Cerebellar nuclear complex (tissue), 1 donor: ENCODE data around the gene KCNH1.

Experiments used
- DNase-seq, 2 experiments: peaks; one replicate each; lab custom pipeline; 2025; lab: John Stamatoyannopoulos, UW

The KCNH1 gene

GRCh38 chr1:210648588-210649269, 485.2 kb downstream of the KCNH1 start:
- no peak for DNase-seq

GRCh38 chr1:210647406-210648333, 486.3 kb downstream of the KCNH1 start:
- no peak for DNase-seq

- DNase-seq = no peak
These were observed 487.7 kb downstream of the KCNH1 start for GRCh38 chr1:210646258-210646616.

GRCh38 chr1:210645582-210646257, 488.2 kb downstream of the KCNH1 start:
- DNase-seq = no peak

GRCh38 chr1:210641582-210641981, 492.4 kb downstream of the KCNH1 start:
- DNase-seq = no peak

GRCh38 chr1:210635108-210635507, 498.8 kb downstream of the KCNH1 start:
- no peak for DNase-seq

- DNase-seq = no peak
These were observed 500.3 kb downstream of the KCNH1 start for GRCh38 chr1:210633636-210634035.

GRCh38 chr1:210633140-210633539, 500.8 kb downstream of the KCNH1 start:
- DNase-seq = no peak

GRCh38 chr1:210631399-210631798, 502.5 kb downstream of the KCNH1 start:
- DNase-seq = no peak

- no peak for DNase-seq
These were observed 504.7 kb downstream of the KCNH1 start for GRCh38 chr1:210629276-210629675.

- DNase-seq = no peak
These were observed 506.2 kb downstream of the KCNH1 start for GRCh38 chr1:210627755-210628154.
